Activated naive CD4-positive, alpha-beta T cell treated with anti-CD3 and anti-CD28 coated beads for 36 hours (primary cell): ENCODE data around the gene PLEKHS1. TPM values are rescaled to one million over a fixed set of nuclear protein-coding genes. Genes with fewer than 3 reads are reported as not detected.
"Not testable (repeated sequence)": the region's sequence is repeated elsewhere in the genome, so short reads cannot be mapped to it uniquely, and the experiment has no call there.

Experiments used
- CTCF ChIA-PET: fragments of 350-600 bp; sonication (Branson Sonifier 250); formaldehyde crosslinking; loops from one replicate; lab custom pipeline; 2021; ENCODE audit warnings: antibody characterized with exemption; lab: Charles Lee
- DNase-seq: peaks from one replicate; pipeline ENCODE4 v3.0.0-alpha.2; 2020
- H3K27ac Mint-ChIP-seq: one replicate; pipeline ENCODE4 v1.8.0; 2021; ENCODE audit warnings: mild to moderate bottlenecking, mixed read lengths
- H3K27me3 Mint-ChIP-seq: one replicate; pipeline ENCODE4 v1.8.0; 2021; ENCODE audit warnings: low read depth, mixed read lengths
- H3K36me3 Mint-ChIP-seq: one replicate; pipeline ENCODE4 v1.8.0; 2021; ENCODE audit warnings: low read depth, mixed read lengths
- H3K4me1 Mint-ChIP-seq: one replicate; pipeline ENCODE4 v1.8.0; 2021; ENCODE audit warnings: low read depth, mixed read lengths
- H3K4me3 Mint-ChIP-seq: one replicate; pipeline ENCODE4 v1.8.0; 2021; ENCODE audit warnings: mild to moderate bottlenecking, moderate library complexity, mixed read lengths
- H3K9me3 Mint-ChIP-seq: one replicate; pipeline ENCODE4 v1.8.0; 2021; ENCODE audit warnings: mixed read lengths
- intact Hi-C: fragments of 100-400 bp; cut with micrococcal nuclease; formaldehyde crosslinking; loops from one replicate; pipeline ENCODE4 v1.15.1; 2023
- total RNA-seq, 2 experiments: library from RNA; stranded (reverse); gene quantifications; one replicate each; pipeline ENCODE4 v1.2.3, GENCODE V29; 2021

PLEKHS1 gene
- total RNA-seq, 2 experiments from 2014 or later = not detected

DNA sequence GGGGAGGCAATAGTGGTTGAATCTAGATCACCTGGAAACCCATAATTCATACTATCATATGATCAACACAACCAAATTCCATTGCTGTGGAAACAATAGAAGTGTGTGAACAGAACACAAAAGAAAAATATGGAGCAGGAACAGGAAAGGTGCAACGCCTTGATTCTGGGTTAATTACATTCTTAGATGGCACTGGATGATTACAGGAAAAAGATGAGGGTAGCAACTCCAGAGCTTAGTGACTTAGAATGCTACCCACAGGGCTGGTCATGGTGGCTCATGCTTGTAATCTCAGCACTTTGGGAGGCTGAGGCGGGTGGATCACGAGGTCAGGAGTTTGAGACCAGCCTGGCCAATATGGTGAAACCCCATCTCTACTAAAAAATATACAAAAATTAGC, 19.6 kb downstream of the PLEKHS1 start:
- H3K4me3 Mint-ChIP-seq = not testable (repeated sequence)

DNA sequence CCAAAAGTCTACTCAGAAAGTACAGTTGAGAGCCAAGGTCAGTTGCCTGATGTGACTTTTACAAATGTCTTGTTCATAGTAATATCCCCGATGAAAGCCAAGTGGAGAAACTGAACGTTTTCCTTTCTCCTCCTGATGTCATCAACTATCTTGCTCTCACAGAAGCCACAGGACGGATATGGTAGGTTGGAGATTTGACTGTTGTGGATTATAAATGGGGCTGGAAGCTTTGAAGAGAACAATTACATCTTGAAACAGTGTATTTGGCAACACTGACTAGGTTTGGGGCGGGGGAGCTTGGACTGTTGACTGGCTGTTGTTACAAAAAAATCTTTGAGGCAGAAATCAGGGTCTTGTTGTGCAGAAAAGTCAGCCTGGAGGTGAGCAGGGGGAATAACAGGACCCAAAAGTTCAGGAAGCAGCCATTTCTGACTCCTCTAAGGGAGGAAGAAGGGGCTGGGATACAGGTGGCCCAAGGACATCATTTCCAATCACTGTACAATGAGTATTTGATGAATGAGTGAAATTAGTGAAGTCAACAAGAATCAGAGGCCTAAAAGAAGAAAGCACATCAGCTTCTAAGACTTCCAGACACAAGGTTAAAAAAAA, 24.3 kb downstream of the PLEKHS1 start:
- Mint-ChIP-seq H3K9me3 (no peaks in the 10 kb centered on the region), H3K36me3 (no peaks in the 10 kb centered on the region), H3K27me3 (peaks cover 7% of the 10 kb centered on the region), H3K4me1 (no peaks in the 10 kb centered on the region), H3K4me3 (no peak overlapping the region), H3K27ac (no peak overlapping the region)
- DNase-seq = no peak
- intact Hi-C loops = no loop called here
- CTCF ChIA-PET = no interaction called here

More for the DNA sequence above, 19.6 kb downstream of the PLEKHS1 start:
- CTCF ChIA-PET, H3K27ac Mint-ChIP-seq, intact Hi-C loops, DNase-seq, H3K9me3 Mint-ChIP-seq, H3K4me1 Mint-ChIP-seq, H3K36me3 Mint-ChIP-seq: not testable (repeated sequence)
- H3K27me3 Mint-ChIP-seq = peaks cover 17% of the 10 kb centered on the region

DNA sequence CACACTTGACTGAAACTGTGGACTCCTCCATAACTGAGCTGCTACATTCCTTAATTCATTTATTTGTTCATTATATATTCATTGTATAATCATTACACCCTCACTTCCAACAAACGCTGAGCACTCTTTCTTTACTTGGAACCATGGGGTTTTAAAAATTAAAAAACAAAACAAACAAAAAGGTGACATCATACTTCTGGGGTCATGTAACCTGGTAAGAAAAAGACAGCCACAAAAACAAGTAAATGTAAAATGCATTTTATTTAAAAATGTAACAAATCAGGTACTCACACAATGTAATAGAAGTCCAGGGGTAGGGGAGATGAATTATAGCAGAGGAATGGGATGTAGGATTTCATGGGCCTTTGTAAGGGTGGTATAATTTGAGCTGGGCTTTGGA, 25.1 kb downstream of the PLEKHS1 start:
- H3K36me3 Mint-ChIP-seq = no peaks in the 10 kb centered on the region
- CTCF ChIA-PET = no interaction called here

DNA sequence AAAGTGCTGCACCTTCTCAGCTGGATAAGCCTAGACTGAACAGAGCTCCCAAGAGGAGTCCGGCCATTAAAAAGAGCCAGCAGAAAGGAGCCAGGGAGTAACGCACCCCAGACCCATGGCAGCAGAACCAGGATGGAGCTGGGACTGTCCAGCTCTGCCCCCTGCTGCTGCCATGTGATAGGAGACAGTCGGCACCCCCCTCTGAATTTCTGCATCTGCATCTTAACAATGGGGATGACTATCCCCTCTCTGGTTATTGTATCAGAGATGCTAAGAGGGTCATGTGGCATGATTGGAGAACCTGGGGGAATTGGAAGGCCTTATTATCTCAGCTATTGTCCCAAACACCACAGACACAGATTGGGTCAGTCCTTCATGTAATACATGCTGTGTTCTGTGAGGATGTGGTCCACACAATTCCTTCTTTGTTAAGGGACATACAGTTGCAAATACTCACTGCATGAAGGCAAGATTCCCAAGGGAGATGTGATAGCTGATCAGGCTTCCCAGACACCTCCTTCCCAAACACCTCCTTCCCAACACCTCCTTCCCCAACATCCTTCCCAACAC, 29.3 kb downstream of the PLEKHS1 start:
- Mint-ChIP-seq H3K4me3 (no peak overlapping the region), H3K27ac (no peak overlapping the region), H3K9me3 (no peaks in the 10 kb centered on the region), H3K36me3 (no peaks in the 10 kb centered on the region), H3K27me3 (peaks cover 8% of the 10 kb centered on the region), H3K4me1 (no peaks in the 10 kb centered on the region)
- intact Hi-C loops = loop anchor here (2.0 kb wide), 1 partner anchor 76 kb away; no protein-coding TSS in a partner anchor
- CTCF ChIA-PET = interaction anchor here (1.2 kb wide), 1 partner anchor 18 kb away, joined by 3 read pairs; no protein-coding TSS in a partner anchor
- no peak for DNase-seq

More for the DNA sequence above, 25.1 kb downstream of the PLEKHS1 start:
- no peak for DNase-seq
- peaks cover 4% of the 10 kb centered on the region for H3K27me3 Mint-ChIP-seq
- H3K9me3 Mint-ChIP-seq = no peaks in the 10 kb centered on the region
- H3K4me1 Mint-ChIP-seq = no peaks in the 10 kb centered on the region
- H3K4me3 Mint-ChIP-seq = no peak overlapping the region
- intact Hi-C loops = no loop called here
- no peak overlapping the region for H3K27ac Mint-ChIP-seq

DNA sequence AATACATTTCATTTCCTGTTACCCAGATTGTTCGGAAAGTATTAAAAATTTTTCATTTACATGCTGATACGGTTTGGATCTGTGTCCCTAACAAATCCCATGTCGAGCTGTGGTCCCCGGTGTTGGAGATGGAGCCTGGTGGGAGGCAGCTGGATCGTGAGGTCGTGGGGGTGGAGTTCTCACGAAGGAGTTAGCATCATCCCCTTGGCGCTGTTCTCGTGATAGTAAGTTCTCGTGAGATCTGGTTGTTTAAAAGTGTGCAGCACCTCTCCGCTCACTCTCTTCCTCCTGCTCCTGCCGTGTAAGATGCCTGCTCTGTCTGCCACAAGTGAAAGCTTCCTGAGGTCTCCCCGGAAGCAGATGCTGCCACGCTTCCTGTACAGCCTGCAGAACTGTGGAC, 30.9 kb downstream of the PLEKHS1 start:
- CTCF ChIA-PET = interaction anchor here (0.6 kb wide), 1 partner anchor 252 kb away, joined by 5 read pairs; no protein-coding TSS in a partner anchor
- no peak overlapping the region for H3K4me3 Mint-ChIP-seq
- intact Hi-C loops = no loop called here
- no peaks in the 10 kb centered on the region for H3K4me1 Mint-ChIP-seq
- no peaks in the 10 kb centered on the region for H3K36me3 Mint-ChIP-seq
- H3K27me3 Mint-ChIP-seq = peaks cover 8% of the 10 kb centered on the region
- no peaks in the 10 kb centered on the region for H3K9me3 Mint-ChIP-seq
- no peak for DNase-seq
- no peak overlapping the region for H3K27ac Mint-ChIP-seq

DNA sequence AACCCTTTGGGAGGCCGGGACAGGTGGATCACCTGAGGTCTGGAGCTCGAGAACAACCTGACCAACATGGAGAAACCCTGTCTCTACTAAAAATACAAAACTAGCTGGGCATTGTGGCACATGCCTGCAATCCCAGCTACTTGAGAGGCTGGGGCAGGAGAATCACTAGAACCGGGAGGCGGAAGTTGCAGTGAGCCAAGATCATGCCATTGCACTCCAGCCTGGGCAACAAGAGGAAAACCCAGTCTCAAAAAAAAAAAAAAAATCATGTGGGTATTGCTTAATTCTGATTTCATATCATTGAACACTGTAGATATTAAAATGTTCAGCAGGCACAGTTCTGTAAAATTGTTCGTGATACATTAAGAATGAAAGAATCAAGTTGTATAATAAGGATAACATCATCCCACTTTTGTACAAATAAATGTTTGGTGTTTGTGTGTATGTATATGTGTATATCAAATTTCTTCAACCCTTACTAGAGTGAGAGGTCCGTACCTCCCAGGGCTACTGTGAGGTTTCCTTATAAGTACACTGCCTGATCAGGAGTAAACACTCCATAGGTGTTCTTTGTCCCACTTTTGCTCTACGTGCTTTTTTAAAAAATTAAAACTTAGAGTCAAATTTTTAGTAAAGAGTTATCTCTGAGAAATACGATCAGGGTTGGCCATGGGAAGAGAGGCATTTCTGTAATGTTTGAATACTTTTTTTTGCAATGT, 31.7 kb downstream of the PLEKHS1 start:
- no peaks in the 10 kb centered on the region for H3K4me1 Mint-ChIP-seq
- CTCF ChIA-PET = no interaction called here
- H3K27ac Mint-ChIP-seq = no peak overlapping the region
- peaks cover 8% of the 10 kb centered on the region for H3K27me3 Mint-ChIP-seq
- DNase-seq = no peak
- intact Hi-C loops = no loop called here
- no peaks in the 10 kb centered on the region for H3K9me3 Mint-ChIP-seq
- H3K4me3 Mint-ChIP-seq = no peak overlapping the region
- H3K36me3 Mint-ChIP-seq = no peaks in the 10 kb centered on the region

DNA sequence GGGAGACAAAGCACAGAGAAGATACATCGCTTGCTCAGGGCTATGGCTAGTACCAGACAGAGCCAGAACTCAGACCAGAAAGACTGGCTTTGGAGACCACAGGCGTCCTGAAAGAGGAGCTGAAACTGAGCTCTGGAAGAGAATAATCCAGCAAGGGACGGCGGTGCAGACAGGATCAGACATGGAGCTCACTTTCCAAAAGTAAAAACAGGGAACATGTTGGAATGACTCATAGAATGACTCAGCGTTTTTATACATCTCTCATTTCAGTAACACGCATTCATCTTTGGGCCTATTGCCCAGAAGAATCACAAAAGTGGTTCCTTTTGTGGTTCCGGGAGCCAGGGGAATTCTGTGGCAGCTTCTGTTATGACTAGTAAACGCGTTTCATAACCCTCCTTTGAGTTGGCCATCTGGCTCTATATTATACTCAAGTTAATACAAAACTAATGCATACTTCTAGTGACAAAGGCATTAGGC, 37.2 kb downstream of the PLEKHS1 start:
- DNase-seq = peak; percentile 13
- no peak overlapping the region for H3K4me3 Mint-ChIP-seq
- no peaks in the 10 kb centered on the region for H3K4me1 Mint-ChIP-seq
- H3K9me3 Mint-ChIP-seq = no peaks in the 10 kb centered on the region
- CTCF ChIA-PET = interaction anchor here (0.7 kb wide), 1 partner anchor 315 kb away, joined by 3 read pairs; no protein-coding TSS in a partner anchor
- no peaks in the 10 kb centered on the region for H3K36me3 Mint-ChIP-seq
- intact Hi-C loops = no loop called here
- H3K27me3 Mint-ChIP-seq = no peaks in the 10 kb centered on the region
- no peak overlapping the region for H3K27ac Mint-ChIP-seq

DNA sequence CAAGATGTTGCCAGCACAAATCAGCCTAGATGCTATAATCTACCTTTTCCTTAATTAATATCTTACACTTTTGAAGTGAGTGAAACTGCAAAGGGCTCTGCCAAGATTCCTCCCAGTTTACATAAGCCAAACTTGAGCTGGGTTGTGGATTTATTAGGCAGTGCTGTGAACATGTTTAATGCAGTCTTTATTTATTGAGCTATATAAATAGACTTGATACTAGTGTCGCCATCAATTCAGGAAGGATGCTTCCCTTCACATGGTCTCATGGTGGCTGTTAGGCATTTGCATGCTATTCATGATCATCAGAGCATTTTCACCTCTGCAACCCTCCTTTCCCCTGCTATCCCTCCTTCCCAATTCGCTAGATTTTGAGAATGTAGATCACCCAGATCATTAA, 40.2 kb downstream of the PLEKHS1 start:
- CTCF ChIA-PET = interaction anchor here (0.6 to 1.6 kb wide), 2 partner anchors 11 to 81 kb away, joined by 4 to 5 read pairs; no protein-coding TSS in a partner anchor
- Mint-ChIP-seq H3K4me3 (no peak overlapping the region), H3K27me3 (peaks cover 12% of the 10 kb centered on the region), H3K27ac (no peak overlapping the region), H3K9me3 (no peaks in the 10 kb centered on the region), H3K36me3 (no peaks in the 10 kb centered on the region), H3K4me1 (no peaks in the 10 kb centered on the region)
- DNase-seq = no peak
- intact Hi-C loops = no loop called here

DNA sequence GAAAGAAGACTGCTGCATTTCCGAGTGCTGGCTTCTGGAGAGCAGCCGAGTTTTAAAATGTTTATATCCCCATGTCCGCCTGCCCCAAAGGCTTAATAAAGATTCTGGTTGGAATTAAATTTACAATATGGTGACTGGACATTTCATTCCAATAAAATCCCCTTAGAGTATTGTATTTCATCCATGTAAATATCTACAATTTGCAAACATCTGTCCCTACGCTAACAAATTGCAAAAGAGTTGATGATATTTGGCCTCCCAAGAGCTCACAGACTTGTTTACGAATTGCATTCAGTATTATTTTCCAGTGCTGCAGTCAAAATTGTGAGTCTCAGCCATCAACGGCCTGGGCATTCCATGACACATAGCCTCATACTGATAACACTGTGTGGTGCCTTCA, 50.1 kb downstream of the PLEKHS1 start:
- Mint-ChIP-seq H3K4me3 (no peak overlapping the region), H3K9me3 (no peaks in the 10 kb centered on the region), H3K27ac (no peak overlapping the region), H3K36me3 (no peaks in the 10 kb centered on the region), H3K27me3 (peaks cover 10% of the 10 kb centered on the region), H3K4me1 (no peaks in the 10 kb centered on the region)
- CTCF ChIA-PET = interaction anchor here (0.6 to 7.1 kb wide), 6 partner anchors 10 to 303 kb away, joined by 3 to 68 read pairs (median 4); no protein-coding TSS in a partner anchor
- no peak for DNase-seq
- intact Hi-C loops = no loop called here

DNA sequence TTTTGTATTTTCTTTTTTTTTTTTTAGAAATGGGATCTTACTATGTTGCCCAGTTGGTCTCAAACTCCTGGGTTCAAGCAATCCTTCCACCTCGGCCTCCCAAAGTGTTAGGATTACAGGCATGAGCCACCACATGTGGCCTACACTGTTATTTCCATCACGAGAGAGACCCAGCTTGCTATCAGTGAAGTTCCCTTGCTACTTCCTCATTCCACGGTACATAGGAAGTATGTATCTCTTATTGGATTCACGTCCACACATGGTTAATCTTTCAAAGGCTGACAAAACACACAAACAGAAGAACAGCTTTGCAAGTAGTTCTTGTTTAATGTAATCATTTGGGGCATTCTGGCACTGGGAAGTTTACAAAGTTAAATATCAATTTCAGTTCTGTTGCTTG, 51.5 kb downstream of the PLEKHS1 start:
- CTCF ChIA-PET = interaction anchor here (1.7 kb wide), 1 partner anchor 11 kb away, joined by 4 read pairs; no protein-coding TSS in a partner anchor
- Mint-ChIP-seq H3K9me3 (no peaks in the 10 kb centered on the region), H3K27ac (no peak overlapping the region), H3K4me3 (no peak overlapping the region), H3K36me3 (no peaks in the 10 kb centered on the region), H3K27me3 (peaks cover 10% of the 10 kb centered on the region), H3K4me1 (no peaks in the 10 kb centered on the region)
- intact Hi-C loops = no loop called here
- DNase-seq = no peak

DNA sequence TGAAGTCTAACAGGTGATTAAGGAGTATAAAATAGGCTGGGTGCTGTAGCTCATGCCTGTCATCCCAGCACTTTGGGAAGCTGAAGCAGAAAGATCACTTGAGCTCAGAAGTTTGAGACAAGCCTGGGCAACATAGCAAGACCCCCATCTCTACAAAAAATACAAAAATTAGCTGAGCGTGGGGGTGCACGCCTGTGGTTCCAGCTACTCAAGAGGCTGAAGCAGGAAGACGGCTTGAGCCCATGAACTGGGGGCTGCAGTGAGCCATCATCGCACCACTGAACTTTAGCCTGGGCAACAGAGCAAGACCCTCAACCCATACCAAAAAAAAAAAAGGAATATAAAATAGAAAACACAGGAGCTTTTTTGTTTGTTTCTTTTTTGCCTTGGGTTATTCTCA, 55.0 kb downstream of the PLEKHS1 start:
- Mint-ChIP-seq H3K4me3 (no peak overlapping the region), H3K9me3 (no peaks in the 10 kb centered on the region), H3K27me3 (peaks cover 12% of the 10 kb centered on the region), H3K4me1 (no peaks in the 10 kb centered on the region), H3K27ac (no peak overlapping the region), H3K36me3 (no peaks in the 10 kb centered on the region)
- no peak for DNase-seq
- intact Hi-C loops = no loop called here
- CTCF ChIA-PET = interaction anchor here (0.5 to 1.6 kb wide), 2 partner anchors 10 to 283 kb away, joined by 3 to 7 read pairs; no protein-coding TSS in a partner anchor

DNA sequence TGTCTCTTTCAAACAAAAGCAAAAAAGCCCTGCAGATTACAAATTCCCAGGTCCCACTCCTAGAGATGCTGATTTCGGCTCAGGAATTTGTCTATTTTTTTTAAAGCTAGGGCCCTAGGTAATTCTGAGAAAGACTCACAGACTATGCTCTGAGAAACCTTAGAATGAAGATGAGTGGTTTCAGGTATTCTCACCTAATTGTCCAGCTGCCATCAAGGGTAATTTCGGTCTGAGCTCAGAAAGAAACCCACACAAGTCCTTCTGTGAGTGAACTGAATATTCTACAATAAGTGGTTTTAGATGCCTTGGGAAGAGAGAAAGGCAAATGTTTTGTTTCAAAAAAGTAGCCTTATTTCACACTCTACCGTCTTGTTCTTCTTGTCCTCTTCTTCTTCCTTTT, 56.7 kb downstream of the PLEKHS1 start:
- Mint-ChIP-seq H3K4me1 (no peaks in the 10 kb centered on the region), H3K4me3 (no peak overlapping the region), H3K27ac (no peak overlapping the region), H3K36me3 (no peaks in the 10 kb centered on the region), H3K27me3 (peaks cover 20% of the 10 kb centered on the region), H3K9me3 (no peaks in the 10 kb centered on the region)
- intact Hi-C loops = no loop called here
- DNase-seq = no peak
- CTCF ChIA-PET = interaction anchor here (1.1 kb wide), 1 partner anchor 34 kb away, joined by 5 read pairs; no protein-coding TSS in a partner anchor
